Pulmonary artery endothelial cell (primary cell): Measurements from ENCODE around the gene GDAP1L1. TPM values are rescaled to one million over a fixed set of nuclear protein-coding genes. Genes with fewer than 3 reads are reported as not detected.

Source experiments
- DNase-seq: peaks from one replicate; pipeline ENCODE4 v3.0.0-alpha.2; 2011; ENCODE audit warnings: low read depth, low spot score
- total RNA-seq: library from RNA; depleted of rRNA; stranded (reverse); fragments of >200 nt; gene quantifications from 2 replicates; pipeline ENCODE4 v1.2.3, GENCODE V29; 2014

Gene GDAP1L1
- total RNA-seq, result not detected in 2 replicates

DNA sequence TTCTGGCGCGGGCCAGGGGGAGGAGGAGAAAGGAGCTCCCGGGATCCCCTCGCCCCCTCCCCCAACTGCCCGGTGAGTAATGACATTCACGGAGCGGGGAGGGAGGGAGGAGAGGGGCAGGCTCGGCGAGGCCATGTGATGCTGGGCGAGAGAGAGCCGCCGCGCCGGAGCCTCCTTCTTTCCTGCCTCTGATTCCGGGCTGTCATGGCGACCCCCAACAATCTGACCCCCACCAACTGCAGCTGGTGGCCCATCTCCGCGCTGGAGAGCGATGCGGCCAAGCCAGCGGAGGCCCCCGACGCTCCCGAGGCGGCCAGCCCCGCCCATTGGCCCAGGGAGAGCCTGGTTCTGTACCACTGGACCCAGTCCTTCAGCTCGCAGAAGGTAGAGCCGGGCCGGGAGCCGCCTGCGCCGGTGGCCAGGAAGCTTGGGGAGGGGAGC lies at the start of gene GDAP1L1:
TSS of gene GDAP1L1 (plus strand) at position 178 of the 441 bp plus-strand sequence. CDS start at position 205, 27 bp downstream.
- DNase-seq, result no peak

DNA sequence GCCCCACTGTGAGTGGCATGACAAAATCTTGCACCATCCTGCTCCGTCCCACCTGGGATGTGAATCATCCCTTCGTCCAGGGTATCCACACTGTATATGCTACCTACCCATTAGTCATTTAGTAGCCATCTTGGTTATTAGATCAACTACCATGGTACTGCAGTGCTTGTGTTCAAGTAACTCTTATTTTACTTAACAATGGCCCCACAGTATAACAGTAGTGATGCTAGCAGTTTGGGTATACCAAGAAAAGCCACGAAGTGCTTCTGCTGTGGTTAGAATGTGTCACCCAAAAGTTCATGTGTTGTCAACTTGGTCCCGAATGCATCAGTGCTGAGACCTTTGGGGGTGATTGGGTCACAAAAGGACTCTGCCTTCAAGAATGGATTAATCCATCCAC lies 48.2 kb upstream of the GDAP1L1 start:
- no peak for DNase-seq

DNA sequence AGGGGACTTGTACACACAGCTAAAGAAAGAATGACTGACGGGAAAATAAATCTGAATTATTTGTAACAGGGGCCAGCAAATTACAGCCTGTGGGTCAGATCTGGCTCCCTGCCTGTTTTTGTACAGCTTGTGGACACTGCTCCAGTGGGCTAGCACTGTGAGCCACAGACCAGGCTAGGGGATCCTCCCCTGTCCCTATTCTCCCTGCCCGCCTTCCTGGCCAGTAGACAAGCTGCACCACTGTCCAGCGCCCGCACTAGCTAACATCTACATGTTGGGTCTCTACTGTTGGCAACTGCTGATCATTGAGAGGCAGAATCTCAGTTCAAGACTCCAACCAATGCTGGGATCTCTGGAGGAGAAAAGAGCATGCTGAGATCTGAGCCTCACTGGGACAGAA lies 47.2 kb upstream of the GDAP1L1 start:
- DNase-seq, result no peak

DNA sequence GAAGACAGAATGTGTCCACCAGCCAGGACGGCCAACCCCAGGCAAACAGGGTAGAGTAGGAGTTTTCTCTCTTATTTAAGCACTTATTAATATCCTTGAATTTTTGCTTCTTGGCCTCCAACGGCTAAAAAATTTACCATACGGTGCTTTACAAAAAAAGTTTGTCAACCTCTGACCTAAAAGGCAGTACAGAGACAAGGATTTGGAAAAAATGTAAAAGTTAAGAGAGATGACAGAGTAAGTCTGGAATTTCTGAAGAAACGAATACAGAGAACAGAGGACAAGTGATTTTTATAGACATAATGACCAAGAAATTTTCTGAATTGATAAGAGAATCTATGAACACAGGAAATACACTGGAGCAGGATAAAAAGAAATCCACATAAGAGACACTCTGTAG lies 46.7 kb upstream of the GDAP1L1 start:
- no peak for DNase-seq

DNA sequence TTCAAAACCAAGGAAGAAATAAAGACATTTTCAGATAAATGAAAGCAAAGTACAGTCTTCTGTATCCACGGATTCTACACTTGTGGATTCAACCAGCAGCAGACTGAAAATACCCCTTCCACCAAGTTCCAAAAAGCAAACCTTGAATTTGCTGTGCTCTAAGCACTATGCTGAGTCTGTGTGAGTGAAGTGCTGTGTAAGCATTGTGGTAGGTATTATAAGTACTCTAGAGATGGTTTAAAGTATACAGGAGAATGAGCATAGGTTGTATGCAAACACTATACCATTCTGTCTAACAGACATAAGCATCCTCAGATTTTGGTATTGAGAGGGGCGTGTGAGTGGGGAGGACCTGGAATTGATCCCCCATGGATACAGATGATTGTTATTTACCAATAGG lies 46.1 kb upstream of the GDAP1L1 start:
- DNase-seq, result no peak

DNA sequence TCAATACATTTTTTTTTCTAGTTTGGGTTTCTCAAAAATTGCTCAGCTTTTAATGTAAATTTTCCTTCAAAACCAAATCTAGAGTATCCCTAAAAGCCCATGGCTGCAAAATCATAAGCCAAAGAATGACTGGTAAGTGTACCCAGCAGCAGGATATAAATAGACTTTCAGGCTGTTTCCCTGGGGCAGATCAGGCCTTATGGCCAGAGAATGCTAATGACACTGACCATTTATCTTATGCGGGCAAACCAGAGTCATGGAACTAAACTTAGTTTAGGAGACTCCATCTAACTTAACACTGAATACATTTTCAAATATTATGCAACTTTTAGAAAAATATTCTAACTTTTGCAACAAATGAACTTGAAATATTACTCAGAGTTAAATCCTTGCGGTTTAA lies 43.9 kb upstream of the GDAP1L1 start:
- DNase-seq, result no peak

DNA sequence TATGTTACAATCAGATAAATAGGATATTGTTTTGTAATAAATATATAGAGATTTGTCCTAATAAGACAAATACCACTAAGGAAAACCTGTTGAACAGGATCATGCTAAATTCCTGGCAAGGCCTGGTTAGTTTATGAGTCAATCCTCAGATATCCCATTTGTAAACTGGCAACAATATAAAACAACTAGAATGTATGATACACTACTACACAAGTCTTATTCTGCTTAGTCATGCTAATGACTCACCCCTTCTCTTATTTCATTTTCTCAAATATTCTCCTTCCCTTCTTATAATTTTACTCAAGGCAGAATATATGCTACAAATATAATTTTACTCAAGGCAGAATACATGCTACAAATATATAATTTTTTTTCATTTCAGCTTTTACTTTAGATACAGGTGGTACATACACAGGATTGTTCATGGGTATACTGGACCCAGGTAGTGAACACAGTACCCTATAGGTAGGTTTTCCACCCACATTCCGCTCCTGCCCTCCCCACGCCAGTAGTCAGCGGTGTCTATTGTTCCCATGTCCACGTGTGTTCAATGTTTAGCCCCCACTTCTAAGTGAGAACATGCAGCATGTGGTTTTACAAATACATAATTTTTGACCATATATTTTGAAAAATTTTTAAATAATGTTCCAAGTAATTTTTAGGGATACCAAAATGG lies 42.8 kb upstream of the GDAP1L1 start:
- DNase-seq, result peak; percentile 81

DNA sequence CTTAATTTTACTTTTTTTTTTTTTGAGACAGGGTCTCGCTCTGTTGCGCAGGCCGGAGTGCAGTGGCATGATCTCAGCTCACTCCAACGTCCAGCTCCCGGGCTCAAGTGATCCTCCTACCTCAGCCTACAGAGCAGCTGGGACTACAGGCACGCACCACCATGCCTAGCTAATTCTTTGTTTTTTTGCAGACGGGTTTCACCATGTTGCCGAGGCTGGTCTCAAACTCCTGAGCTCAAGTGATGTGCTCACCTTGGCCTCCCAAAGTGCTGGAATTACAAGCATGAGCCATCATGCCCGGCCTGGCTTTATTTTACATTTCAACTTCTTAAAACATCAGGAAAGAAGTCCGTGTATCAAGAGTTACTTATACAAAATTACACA lies 42.3 kb upstream of the GDAP1L1 start:
- no peak for DNase-seq

DNA sequence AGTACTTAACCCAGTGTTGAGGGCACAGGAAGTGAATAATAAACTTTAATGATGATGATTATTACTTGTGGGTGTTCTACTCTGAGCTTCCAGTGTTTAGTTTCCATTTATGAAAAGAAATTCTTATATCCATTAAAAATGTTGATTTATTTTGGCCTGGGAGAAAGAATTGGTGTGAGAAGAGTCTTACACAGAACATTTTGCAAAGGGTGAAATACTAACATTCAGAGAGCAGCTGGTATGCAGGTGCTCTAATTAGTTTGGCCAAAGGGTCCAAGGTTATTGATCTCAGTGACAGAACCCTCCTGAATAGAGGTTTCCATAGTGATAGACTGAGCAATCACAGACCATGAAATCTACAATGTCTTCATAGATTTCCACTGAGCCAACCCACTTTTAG lies 41.0 kb upstream of the GDAP1L1 start:
- no peak for DNase-seq

DNA sequence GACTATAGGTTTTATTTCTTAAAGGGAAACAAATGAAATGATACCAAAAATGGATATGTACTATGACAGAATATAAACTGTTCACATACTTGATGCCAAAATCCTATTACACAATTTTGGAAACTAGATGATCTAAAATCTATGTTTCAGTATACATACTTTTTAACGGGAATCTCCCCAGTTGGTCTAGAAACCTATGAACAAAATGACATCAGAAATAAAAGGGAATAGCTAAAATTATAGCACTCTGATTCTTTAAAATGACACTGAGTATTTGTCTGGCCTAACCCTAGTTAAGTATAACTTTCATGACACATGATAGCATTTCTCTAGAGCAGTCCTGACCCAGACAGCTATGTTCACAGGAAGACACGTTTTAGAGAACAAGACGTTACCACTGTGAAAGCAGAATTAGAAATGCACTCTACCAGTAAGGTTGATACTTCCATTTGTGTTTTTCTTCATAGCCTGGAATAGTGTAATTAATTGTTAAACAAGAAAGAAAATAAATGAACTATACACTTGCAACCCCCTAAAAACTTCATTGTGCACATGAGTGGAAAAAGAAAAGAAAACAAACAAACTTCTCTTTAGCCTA lies 39.9 kb upstream of the GDAP1L1 start:
- no peak for DNase-seq

DNA sequence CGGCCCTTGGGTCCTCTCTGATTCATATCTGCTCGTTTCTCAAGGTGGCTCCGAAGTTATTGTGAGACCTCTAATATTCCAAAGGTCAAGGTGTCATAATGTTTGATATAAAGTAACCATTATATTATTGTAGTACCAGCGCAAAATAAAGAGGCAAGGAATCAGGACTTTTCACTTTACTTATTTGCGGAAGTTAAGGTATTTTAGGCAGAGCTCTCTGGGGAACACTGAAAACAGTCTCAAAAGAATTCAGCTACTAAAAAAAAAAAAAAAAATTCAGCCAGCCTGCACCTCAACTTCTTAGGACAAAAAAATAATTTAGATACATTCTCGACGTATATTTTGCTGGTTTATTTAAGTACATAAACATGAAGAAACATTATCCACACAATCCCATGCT lies 38.9 kb upstream of the GDAP1L1 start:
- DNase-seq, result no peak

DNA sequence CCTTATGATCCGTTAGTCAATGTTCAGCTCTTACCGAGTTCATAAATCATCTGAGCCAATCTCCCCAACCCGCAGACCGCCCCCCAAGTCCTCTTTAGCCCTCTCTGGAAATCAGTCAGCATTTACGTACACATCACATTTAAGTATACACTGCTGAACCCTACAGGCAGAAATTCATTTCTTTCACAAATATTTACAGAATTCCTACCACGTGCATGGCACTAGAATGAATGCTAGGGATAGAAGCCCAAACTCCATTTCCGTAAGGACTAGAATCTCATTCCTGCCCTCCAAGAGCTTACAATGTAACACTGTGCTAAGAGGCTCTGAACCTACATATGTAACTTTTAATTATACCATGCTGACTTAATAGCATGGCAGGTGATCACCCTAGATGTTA lies 38.3 kb upstream of the GDAP1L1 start:
- DNase-seq, result no peak

DNA sequence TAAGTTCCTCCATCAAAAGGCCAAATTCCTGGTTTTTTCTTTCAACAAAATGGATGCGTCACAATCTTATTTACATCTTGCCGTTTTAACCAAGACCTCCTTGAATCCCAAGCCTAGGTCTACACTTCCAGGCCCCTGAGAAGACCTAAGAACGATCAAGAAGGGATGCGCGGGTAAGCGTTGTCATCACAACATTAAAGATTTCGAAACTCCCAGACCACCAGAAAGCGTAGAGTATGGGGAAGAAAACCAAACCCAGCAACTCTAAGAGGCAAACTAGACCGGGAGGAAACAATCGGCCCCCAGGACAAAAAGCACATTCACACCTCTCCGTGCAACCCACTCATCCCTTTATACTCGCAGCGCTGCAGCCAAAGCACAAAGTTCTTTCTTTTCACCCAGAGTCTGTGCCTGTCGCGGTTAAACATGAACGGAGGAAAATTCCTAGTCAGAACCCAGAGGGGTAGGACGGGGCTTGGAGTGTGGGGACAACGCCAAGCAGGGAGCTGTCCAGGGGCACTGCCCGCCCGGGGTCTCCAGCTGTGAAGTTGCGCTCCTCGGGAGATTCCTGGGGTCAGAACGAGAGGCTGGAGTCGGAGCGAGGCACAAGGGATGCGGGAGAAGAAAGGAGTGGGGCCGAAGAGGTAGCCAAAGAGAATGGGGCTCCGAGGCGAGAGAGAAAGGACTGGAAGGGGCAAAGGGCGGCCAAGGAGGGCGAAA lies 37.3 kb upstream of the GDAP1L1 start:
- DNase-seq, result no peak

DNA sequence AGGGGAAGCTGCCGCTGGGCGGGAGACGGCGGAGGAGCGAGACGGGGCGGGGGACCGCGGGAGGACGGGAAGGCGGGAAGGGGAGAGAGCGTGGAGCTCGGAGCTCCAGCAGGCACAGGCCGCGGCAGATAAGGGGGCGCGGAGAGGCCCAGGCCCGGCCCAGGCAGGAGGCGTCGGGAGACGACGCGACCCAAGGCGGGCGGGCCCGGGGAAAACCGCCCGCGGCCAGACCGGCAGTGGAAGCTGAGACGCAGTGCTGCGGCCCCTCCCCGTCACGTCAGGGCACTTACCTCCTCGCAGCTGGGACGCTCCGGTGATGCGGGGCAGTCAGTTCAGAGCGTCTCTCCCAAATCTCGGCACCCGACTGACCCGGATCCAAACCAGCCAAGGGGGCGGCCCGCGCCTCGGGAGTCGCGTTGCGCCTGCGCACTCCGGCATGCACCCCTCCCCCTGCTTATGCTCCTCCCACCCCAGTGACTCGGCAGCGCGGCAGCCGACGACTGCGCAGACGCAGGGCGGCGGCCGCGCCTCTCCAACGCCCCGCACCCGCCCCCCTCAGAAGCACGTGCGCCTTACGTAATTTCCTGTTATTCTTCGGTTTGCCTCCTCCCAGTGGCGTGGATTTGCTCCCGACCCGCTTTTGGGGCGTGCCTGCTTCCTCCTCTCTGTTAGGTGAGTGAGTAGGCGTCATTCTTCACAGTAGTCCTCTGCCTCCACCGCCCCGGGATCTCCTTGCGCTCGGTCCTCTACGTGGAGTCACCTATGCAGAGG lies 36.5 kb upstream of the GDAP1L1 start, which contains the start of gene OSER1:
TSS of gene OSER1 (minus strand) at position 366 of the 771 bp plus-strand sequence. CDS start 3,814 bp downstream, outside the sequence.
- peak; percentile 84 for DNase-seq

DNA sequence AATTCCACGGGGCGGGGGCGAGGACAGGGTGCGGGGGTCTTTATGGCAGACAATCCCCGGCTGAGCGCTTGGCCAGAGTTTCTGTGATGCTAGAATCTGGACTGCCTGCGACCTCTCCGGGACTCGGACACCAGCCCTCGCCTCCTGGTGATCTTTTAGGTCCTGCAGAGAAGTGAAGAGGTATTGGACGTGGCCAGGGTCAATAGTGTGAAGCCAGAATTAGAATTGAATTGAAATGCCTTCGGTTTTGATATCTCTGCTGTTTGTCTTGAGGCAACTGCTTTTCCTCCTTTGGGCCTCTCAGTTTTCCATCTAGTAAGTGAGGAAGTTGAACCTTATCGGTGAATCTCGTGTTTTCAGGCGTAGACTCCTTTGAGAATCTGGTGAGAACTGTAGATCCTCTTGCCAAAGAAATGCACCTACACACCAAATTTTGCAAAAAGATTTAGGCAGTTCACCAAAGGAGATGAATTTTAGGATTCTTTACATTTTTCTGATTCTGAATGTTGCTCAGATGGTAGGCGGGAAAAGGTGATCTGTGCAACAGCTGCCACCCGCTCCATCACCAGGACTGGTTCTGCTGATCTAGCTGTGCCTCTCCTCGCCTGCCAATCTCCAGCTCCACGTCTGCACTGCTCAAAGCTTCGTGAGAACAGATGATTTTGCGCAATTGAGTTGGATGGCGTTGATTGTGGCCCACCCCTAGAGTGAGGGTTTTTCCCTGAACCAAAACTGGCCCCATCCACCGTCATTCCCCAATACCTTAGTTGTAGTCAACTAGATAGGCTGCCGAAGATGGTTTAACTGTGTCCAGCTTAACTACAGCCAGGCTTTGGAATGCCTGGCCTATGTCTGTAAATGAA lies 35.7 kb upstream of the GDAP1L1 start:
- DNase-seq, result no peak

DNA sequence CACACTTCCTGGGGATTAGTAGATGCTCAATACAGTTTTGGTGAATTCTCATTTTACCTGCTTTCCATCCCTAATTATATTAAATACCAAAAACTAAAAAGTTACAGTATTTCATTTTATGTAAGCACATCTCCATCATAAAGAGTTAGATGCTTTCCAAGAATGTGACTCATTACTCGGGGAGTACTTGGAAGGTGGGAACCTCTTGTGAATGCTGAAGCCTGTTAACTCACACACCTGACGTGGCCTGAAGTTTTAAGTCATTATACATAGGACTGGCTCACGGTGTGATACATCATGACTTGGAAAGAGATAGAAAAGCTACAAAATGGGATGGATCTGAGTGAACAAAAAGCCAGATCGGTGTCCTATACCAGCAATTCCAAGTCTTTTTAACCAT lies 34.3 kb upstream of the GDAP1L1 start:
- no peak for DNase-seq

DNA sequence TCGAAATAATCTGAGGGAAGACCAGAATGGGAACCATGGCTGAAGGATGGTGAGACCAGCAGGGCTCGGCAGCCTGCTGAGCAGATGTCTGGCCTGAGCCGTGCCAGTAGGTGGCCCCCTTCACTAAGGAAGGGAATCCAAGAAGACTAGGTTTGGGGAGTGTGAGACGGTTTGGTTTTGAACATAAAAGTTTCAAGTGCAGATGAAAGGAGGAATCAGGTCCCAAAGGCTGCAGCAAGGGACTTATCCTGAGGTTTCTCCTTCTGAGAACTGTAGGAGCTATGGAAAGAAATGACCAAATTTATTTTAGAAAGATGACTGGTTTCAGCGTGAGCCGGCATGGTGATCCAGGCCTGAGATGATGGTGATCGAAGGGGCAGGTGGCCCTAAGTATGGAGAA lies 32.0 kb upstream of the GDAP1L1 start:
- peak; percentile 17 for DNase-seq

DNA sequence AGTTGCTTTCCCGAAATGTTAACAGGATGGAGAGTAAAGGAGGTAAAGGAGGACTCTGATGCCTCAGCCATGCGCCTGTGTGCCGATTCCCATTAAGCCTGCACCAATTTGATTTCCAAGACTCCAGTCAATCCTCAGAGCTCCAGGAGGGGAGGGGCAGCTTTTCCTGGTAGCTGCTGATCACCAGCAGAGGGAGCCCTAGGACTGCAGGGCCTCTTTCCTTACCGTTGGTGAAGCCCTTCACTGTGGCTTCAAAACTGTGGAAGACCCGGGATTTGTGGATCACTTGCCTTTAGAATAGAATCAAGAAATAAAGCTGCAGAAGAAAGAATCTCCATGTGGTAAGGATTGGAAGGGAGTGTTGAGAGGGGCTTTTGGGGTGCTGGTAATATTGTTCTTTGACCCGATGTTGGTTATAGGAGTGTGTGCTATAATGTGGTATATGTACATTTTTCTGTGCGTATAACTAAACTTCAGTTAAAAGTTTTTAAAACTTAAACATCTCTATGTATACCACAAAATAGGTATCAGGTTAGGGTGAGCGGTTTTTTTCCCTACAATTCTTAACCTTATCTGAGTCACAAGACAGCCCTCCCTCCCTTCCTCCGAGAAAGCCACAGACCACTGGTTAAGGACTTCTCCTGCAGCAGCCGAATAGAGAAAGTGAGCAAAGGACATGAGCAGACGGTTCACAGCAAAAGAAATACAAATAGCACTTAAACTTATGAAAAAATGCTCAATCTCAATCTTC lies 29.6 kb upstream of the GDAP1L1 start:
- DNase-seq, result peak; percentile 17

DNA sequence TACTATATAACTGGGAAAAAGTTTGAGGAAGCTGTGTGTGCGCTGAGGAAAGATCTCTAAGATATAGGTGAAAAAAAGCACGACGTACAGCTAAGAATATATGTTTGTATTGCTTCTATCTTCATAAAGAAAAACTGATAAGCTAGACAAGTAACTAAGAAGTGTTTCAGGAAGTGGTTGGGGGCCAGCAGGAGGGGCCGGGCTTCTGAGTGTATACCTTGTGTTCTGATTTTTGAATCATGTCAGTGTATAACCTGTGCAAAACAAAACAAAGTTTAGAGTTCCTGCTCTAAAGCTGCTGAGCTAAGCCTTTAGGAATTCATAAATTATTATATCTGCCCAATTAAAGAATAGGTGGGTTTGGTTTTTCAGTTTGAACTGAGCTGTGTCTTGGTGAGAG lies 28.7 kb upstream of the GDAP1L1 start:
- DNase-seq, result no peak

DNA sequence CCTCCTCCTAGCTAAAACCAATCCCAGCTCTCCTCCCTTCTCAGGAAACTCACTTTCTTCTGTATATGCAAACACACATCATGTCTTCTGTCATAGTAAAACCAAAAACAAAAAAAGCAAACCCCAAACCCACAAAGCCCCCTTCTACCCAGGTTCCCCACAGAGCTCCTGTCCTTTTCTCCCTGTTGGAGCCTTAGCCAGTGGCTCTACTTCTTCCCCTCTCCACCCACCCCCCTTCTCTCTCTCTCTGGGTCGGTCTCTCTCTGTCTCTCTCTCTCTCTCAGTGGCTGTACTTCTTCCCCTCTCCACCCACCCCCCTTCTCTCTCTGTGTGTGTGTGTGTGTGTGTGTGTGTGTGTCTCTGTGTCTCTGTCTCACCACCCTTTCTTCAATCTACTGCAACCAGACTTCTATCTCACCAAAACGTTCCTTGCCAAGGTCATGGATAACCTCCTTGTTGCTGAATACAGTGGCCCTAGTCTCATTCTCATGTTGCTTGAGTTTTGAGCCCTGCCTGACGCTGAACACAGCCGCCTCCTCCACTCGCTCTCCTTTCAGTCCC lies 27.9 kb upstream of the GDAP1L1 start:
- DNase-seq, result no peak
